ENCODE data around the gene SMS.

DNA sequence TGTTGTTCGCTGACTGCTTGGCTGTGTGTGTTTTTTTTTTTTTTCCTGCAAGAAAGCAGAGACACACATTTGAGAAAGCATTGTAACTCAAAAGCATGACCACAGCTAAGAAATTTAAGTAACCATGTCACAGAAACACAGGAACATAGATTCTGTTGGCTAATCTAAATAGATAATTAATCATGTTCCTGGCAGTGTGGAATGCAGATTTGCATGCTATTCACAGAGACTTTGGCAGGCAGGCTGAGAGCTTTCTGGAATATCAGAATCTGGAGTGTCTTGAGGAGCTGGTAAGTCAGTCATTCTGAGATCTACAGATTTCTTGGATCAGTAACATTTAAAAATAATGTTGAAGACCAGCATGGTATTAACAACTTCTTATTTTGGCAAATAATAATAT is 33.2 kb upstream of the SMS start:
- no peak for TF ChIP-seq POLR2AphosphoS5 (IDR thresholded peaks at IDR 0.05)
- TF ChIP-seq, protein P1, sequence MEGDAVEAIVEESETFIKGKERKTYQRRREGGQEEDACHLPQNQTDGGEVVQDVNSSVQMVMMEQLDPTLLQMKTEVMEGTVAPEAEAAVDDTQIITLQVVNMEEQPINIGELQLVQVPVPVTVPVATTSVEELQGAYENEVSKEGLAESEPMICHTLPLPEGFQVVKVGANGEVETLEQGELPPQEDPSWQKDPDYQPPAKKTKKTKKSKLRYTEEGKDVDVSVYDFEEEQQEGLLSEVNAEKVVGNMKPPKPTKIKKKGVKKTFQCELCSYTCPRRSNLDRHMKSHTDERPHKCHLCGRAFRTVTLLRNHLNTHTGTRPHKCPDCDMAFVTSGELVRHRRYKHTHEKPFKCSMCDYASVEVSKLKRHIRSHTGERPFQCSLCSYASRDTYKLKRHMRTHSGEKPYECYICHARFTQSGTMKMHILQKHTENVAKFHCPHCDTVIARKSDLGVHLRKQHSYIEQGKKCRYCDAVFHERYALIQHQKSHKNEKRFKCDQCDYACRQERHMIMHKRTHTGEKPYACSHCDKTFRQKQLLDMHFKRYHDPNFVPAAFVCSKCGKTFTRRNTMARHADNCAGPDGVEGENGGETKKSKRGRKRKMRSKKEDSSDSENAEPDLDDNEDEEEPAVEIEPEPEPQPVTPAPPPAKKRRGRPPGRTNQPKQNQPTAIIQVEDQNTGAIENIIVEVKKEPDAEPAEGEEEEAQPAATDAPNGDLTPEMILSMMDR (IDR thresholded peaks at IDR 0.05): no peak

All from breast epithelium (tissue), 3 donors.